Nucleus accumbens (tissue), 56 donors: ENCODE measurements around the gene AKR7A2.

Experiments used
- DNase-seq, 56 donors: peaks; one replicate each; lab custom pipeline; 2025; lab: John Stamatoyannopoulos, UW

The AKR7A2 gene

GRCh38 chr1:19311931-19312781, at the start of gene AKR7A2, which contains the start of gene SLC66A1:
TSS of gene AKR7A2 (minus strand) at chr1:19312144. CDS start at chr1:19312124, 20 bp downstream.
TSS of gene SLC66A1 (plus strand) at chr1:19312326. CDS start at chr1:19317678, 5,352 bp downstream.
- peak in 55 of 56 donors; percentile 55 to 96 (median 87) for DNase-seq

GRCh38 chr1:19360843-19361610, 49.1 kb upstream of the AKR7A2 start:
- no peak for DNase-seq

GRCh38 chr1:19360432-19360831, 48.5 kb upstream of the AKR7A2 start:
- no peak for DNase-seq

- DNase-seq, result no peak
Measured at GRCh38 chr1:19360016-19360415, 48.1 kb upstream of the AKR7A2 start.

- no peak for DNase-seq
Measured at GRCh38 chr1:19359357-19359756, 47.4 kb upstream of the AKR7A2 start.

- no peak for DNase-seq
Measured at GRCh38 chr1:19358710-19359109, 46.8 kb upstream of the AKR7A2 start.

GRCh38 chr1:19357299-19357986, 45.5 kb upstream of the AKR7A2 start:
- DNase-seq, result no peak

- no peak for DNase-seq
Measured at GRCh38 chr1:19356266-19356665, 44.3 kb upstream of the AKR7A2 start.

- no peak for DNase-seq
Measured at GRCh38 chr1:19354531-19354981, 42.6 kb upstream of the AKR7A2 start.

GRCh38 chr1:19353596-19353995, 41.7 kb upstream of the AKR7A2 start:
- no peak for DNase-seq

- no peak for DNase-seq
Measured at GRCh38 chr1:19352839-19353238, 40.9 kb upstream of the AKR7A2 start.

- DNase-seq, result no peak
Measured at GRCh38 chr1:19351873-19352272, 39.9 kb upstream of the AKR7A2 start.

GRCh38 chr1:19350566-19350965, 38.6 kb upstream of the AKR7A2 start:
- DNase-seq, result no peak

GRCh38 chr1:19349999-19350398, 38.1 kb upstream of the AKR7A2 start:
- DNase-seq, result no peak

- no peak for DNase-seq
Measured at GRCh38 chr1:19348441-19349198, 36.7 kb upstream of the AKR7A2 start.

- DNase-seq, result no peak
Measured at GRCh38 chr1:19347533-19348172, 35.7 kb upstream of the AKR7A2 start.

- DNase-seq, result no peak
Measured at GRCh38 chr1:19346026-19346425, 34.1 kb upstream of the AKR7A2 start.

GRCh38 chr1:19345391-19345790, 33.4 kb upstream of the AKR7A2 start:
- DNase-seq, result peak in 12 of 56 donors; percentile 4 to 32 (median 20)

- no peak for DNase-seq
Measured at GRCh38 chr1:19344831-19345230, 32.9 kb upstream of the AKR7A2 start.
